GM21526 (cell line): ENCODE measurements around the gene GTF3C5.
"Not testable (repeated sequence)": the region's sequence is repeated elsewhere in the genome, so short reads cannot be mapped to it uniquely, and the experiment has no call there.

Experiments
- ATAC-seq: cut with Tn5 transposase; IDR thresholded peaks from one replicate; pipeline ENCODE4 v1.9.1; 2021; ENCODE audit warnings: moderate library complexity; ENCODE audit not compliant: unreplicated experiment, low FRiP score

GTF3C5 gene

GRCh38 chr9:133030317-133031129 is at the start of gene GTF3C5:
Gene GTF3C5 (plus strand): TSS chr9:133030997. CDS start chr9:133031012, 15 bp downstream.
- ATAC-seq = peak; percentile 91

GRCh38 chr9:132982458-132982857 is 48.3 kb upstream of the GTF3C5 start:
- no peak for ATAC-seq

- ATAC-seq = no peak
These were observed 47.2 kb upstream of the GTF3C5 start for GRCh38 chr9:132983491-132984201.

DNA sequence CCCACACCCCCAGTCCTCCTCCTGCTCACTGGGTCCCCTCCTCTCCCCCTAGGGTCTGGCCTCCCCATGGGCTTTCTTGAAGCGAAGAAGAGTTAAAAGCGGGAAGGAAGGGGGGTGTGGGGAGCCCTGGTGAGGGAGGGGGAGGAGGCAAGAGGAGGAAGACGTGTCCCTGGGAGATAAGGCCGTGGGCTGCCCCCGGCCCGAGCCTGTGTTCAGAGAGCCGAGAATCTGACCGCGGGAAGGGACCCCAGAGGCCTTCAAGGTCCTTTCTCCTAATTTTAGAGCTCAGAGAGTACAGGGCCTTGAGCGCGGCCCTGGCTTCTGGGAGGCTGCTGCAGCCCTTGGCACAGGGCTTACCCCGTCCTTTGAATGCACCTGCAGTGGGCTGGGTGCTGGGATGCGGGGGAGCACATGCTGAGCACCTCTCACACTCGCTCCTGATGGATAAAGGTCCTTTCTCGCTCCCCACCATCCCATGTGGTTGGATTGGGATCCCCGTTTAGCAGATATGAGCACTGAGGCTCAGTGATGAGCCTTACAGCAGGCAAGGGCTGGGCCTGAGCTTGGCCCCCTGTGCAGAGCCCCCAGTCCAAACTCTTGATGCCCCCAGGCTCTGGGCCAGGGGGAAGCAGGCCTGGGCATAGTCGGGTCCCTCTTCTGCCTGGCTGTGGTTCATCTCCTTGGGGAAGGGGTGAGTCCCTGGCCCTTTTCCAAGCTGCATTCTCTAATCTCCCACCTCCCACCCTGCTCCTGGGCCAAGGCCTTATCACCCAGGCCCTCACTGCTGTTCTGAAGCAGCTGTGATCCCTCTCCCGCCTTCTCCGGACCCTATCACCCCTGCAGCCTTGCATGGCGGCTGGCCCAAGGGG is 46.4 kb upstream of the GTF3C5 start:
- ATAC-seq = no peak

DNA sequence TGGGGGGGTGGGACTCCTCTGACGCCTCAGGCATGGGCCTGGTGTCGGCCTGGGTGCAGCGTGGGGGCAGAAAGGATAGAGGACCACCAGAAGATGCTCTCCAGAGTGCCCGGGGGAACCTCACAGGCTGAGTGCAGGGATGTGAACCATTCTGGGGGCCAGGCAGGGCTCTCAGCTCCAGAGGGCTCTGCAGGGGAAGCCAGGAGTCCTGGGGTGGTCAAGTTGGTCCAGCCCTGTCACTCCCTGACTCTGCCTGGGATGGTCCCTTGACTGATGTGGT is 45.8 kb upstream of the GTF3C5 start:
- no peak for ATAC-seq

DNA sequence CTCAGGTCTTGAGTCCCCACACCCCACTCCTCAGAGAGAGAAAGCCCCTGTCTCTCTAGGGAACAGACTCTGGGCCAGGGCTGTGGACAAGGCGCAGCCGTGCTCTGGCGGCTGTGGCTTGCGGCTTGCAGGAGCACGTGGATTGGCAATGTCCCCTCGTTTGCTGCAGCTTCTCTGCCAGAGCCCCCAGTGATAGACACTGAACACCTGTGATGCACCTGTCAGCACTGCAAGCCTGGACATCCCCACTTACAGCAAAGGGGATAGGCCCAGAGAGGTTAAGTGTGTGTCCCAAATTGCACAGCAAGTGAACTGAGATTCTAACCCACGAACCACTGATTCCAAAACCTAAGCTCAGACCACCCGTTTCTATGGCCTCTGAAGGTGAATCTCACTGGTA is 45.3 kb upstream of the GTF3C5 start:
- ATAC-seq = no peak

DNA sequence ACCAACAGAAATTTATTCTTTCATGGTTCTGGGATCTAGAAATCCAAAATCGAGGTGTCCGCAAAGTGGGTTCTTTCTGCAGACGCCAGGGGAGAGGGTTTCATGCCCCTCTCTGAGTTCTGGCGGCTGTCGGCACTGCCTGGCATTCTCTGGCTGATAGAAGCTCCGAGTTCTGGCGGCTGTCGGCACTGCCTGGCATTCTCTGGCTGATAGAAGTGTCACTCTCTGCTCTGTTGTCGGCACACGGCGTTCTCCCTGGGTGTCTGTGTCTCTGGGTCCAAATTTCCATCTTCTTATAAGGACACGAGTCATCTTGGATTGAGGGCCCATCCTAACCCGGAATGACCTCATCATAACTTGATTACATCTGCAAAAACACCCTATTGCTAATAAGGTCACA is 44.7 kb upstream of the GTF3C5 start:
- ATAC-seq = no peak

DNA sequence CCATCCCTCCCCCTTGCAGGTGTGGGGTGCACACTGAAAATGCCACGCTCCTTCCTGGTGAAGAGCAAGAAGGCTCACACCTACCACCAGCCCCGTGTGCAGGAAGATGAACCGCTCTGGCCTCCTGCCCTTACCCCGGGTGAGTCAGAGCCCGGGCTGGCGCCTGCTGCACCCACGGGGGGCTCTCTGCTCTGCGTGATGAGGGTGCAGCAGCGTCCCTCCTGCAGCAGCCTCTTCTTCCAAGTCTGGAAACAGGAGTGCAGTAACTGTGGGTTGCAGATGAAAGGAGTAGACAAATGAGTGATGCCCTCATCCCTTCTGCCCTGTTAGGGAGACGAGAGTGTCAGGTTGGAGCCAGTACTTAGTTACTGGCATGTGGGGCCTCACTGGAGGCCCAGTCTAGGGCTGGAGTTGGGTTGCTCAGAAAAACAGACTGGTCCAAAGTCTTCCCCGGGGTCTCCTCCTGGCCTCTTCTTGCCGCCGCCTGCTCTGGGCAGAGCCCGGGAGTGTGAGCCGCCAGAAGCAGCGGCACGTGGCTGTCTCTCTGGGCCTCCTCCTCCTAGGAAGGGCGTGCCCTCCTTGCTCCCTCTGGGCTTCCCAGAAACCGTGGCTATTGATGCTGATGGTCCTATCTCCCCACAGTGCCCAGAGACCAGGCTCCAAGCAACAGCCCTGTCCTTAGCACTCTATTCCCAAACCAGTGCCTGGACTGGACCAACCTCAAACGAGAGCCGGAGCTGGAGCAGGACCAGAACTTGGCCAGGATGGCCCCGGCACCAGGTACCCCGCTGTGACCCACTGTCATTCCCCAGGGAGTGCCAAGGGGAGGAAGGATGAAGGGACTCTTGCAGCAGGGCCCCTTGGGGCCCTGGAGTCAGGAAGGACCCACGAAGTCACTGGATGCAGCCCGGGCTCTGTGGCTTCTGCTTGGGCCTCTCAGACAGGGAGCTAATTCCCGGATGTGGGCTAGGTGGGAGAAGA is 43.9 kb upstream of the GTF3C5 start:
- no peak for ATAC-seq

- ATAC-seq = no peak
These were observed 42.4 kb upstream of the GTF3C5 start for GRCh38 chr9:132988244-132989013.

GRCh38 chr9:132989014-132989310 is 41.8 kb upstream of the GTF3C5 start:
- ATAC-seq = no peak

DNA sequence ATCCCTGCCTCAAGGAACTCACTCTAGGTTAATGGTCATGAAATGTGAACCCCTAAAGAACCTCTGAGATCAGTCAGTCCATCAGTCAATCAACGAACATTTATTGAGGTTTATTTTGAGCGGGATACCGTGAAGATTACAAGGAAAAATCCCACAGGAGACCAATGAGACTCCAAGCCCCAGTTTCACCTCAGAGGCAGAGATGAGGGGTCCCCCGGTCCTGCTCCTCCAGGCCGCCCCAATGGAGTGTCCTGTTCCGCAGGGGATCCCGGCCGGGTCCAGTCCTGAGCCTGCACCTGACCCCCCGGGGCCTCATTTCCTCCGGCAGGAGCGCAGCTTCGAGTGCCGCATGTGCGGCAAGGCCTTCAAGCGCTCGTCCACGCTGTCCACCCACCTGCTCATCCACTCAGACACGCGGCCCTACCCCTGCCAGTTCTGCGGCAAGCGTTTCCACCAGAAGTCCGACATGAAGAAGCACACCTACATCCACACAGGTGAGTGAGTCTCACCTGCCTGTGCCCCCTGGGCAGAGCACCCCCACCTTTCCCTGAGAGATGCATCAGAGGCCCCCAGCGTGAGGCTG is 41.3 kb upstream of the GTF3C5 start:
- ATAC-seq = no peak

- ATAC-seq = not testable (repeated sequence)
These were observed 40.7 kb upstream of the GTF3C5 start for GRCh38 chr9:132989998-132990557.

DNA sequence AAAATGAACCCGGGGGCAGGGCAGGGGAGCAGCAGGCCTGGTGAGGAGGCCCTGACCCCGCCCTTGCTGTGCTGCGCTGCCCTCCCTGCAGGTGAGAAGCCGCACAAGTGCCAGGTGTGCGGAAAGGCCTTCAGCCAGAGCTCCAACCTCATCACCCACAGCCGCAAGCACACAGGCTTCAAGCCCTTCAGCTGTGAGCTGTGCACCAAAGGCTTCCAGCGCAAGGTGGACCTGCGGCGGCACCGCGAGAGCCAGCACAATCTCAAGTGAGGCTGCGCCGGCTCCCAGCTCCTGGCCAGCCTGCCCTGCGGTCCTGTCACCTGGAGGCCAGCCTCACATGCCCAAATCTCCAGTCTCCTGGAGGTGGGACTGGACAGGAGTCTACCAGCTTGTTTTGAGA is 40.0 kb upstream of the GTF3C5 start:
- no peak for ATAC-seq

DNA sequence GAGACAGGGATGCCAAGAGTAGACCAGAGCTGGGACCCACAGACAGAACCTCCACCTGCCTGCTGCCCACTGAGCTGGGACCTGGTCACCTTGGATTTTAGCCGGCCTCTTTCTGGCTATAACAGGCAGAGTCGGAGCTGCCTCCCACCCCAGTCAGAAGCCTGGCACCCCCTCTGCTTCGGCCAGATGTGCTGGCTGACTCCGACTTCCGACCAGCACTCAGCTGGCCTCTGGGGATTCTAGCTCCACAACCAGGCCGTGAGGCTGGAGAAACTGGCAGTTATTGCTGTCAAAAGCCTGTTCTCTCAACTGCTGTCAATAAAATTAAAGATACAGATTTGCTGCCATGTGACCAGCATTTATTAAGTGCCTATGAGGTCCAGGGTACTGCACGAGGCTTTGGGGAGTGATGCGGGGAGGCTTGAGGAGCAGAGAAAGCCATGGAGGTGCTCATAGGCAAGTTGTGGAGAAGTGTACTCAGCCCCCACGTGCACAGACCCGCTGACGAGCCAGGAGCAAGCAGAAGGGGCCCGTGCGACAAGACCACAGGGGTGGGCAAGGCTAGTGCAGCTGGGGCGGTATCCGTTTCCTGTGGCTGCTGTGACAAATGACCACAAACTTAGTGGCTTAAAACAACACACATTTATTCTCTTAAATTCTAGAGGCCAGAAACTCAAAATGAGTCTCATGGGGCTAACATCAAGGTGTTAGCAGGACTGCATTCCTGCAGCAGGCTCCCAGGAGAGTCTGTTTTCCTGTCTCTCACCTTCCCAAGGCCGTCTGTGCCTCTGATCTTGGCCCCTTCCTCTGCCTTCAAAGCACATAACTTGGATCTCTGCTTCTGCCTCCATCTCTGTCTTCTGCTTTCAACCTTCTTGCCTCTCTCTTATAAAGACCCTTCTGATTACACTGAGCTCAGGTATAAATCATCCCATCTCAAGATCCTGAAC is 39.2 kb upstream of the GTF3C5 start:
- ATAC-seq = no peak

DNA sequence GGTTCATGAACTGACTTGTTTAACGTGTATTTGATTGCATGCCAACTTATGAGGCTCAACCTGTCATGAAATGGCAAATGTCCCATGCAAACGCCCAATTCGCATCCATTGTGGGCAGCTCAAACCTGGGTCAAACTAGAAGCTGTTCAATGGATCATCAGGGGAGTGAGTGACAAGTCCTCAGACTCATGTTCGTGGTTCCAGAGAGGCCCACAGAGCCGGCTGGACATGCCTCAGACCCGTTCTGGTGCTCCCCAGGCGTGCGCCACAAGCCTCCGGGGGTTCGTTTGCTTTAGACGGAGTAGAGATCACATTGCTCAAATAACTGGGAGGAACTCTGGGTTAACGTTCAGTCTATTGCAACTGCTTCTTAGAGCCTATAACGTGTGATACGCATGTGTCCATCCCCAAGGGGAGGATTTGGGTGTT is 37.3 kb upstream of the GTF3C5 start:
- no peak for ATAC-seq

- no peak for ATAC-seq
These were observed 36.2 kb upstream of the GTF3C5 start for GRCh38 chr9:132994410-132995120.

- no peak for ATAC-seq
These were observed 35.7 kb upstream of the GTF3C5 start for GRCh38 chr9:132995121-132995420.
